NCI-H345 treated with DMSO at 0.1 percent for 48 hours (cell line): ENCODE measurements around the gene NSUN4.
"Not testable (repeated sequence)": the region's sequence is repeated elsewhere in the genome, so short reads cannot be mapped to it uniquely, and the experiment has no call there.

ENCODE experiments used
- DNase-seq: peaks from one replicate; lab custom pipeline; 2025; ENCODE audit not compliant: unreplicated experiment; lab: John Stamatoyannopoulos, UW

Gene NSUN4

GRCh38 chr1:46364612-46365011 lies 24.0 kb downstream of the NSUN4 start:
- no peak for DNase-seq

- not testable (repeated sequence) for DNase-seq
Observed at GRCh38 chr1:46365796-46366195, 25.2 kb downstream of the NSUN4 start.

GRCh38 chr1:46367072-46367471 lies 26.5 kb downstream of the NSUN4 start:
- no peak for DNase-seq

- DNase-seq = not testable (repeated sequence)
Observed at GRCh38 chr1:46367701-46368100, 27.1 kb downstream of the NSUN4 start.

- DNase-seq = no peak
Observed at GRCh38 chr1:46368791-46369190, 28.2 kb downstream of the NSUN4 start.

- no peak for DNase-seq
Observed at GRCh38 chr1:46369542-46370213, 29.1 kb downstream of the NSUN4 start.

- DNase-seq = no peak
Observed at GRCh38 chr1:46370214-46370633, 29.6 kb downstream of the NSUN4 start.

- DNase-seq = no peak
Observed at GRCh38 chr1:46372431-46372830, 31.8 kb downstream of the NSUN4 start.

GRCh38 chr1:46379996-46380395 lies 39.4 kb downstream of the NSUN4 start:
- no peak for DNase-seq

- no peak for DNase-seq
Observed at GRCh38 chr1:46380508-46380907, 39.9 kb downstream of the NSUN4 start.

- no peak for DNase-seq
Observed at GRCh38 chr1:46393510-46393909, 52.9 kb downstream of the NSUN4 start.

GRCh38 chr1:46394108-46394871 lies 53.7 kb downstream of the NSUN4 start, which contains the start of gene FAAH:
TSS of gene FAAH (plus strand) at chr1:46394317. CDS start at chr1:46394349, 32 bp downstream.
- DNase-seq = no peak

- DNase-seq = no peak
Observed at GRCh38 chr1:46394872-46395465, 54.4 kb downstream of the NSUN4 start.

- DNase-seq = no peak
Observed at GRCh38 chr1:46396441-46397398, 56.1 kb downstream of the NSUN4 start.

- no peak for DNase-seq
Observed at GRCh38 chr1:46399307-46399706, 58.7 kb downstream of the NSUN4 start.

GRCh38 chr1:46400421-46400820 lies 59.8 kb downstream of the NSUN4 start:
- DNase-seq = no peak

- no peak for DNase-seq
Observed at GRCh38 chr1:46401154-46401913, 60.7 kb downstream of the NSUN4 start.

- no peak for DNase-seq
Observed at GRCh38 chr1:46401964-46402626, 61.5 kb downstream of the NSUN4 start.

GRCh38 chr1:46403916-46404315 lies 63.3 kb downstream of the NSUN4 start:
- no peak for DNase-seq
